Esophagus muscularis mucosa (tissue), 4 donors: ENCODE results near the gene USP30.

Source experiments
- CTCF ChIP-seq, 3 experiments: fragments of 200-600 bp in 2 of 3; fragments of 450-650 bp in 1 of 3; sonication (generic) in 2 of 3; IDR thresholded peaks; one replicate each; pipeline ENCODE4 v1.5.1; 2017 to 2019; ENCODE audit warnings: antibody characterized with exemption in 3 of 3, mild to moderate bottlenecking in 2 of 3, moderate library complexity in 1 of 3
- EP300 ChIP-seq: sonication (generic); formaldehyde crosslinking; IDR thresholded peaks from one replicate; pipeline ENCODE4 v1.6.1; 2017; ENCODE audit warnings: antibody characterized with exemption
- POLR2A ChIP-seq: fragments of 450-650 bp; IDR thresholded peaks from one replicate; pipeline ENCODE4 v1.6.1; 2017; ENCODE audit warnings: antibody characterized with exemption, moderate library complexity, mild to moderate bottlenecking, low read depth
- POLR2AphosphoS5 ChIP-seq, 2 donors: sonication (generic); formaldehyde crosslinking; IDR thresholded peaks; one replicate each; pipeline ENCODE4 v1.6.1; 2017; ENCODE audit warnings: antibody characterized with exemption in 2 of 2

- TF ChIP-seq EP300 (no peak), POLR2AphosphoS5 (IDR thresholded peaks at IDR 0.05) (no peak), CTCF (IDR thresholded peaks at IDR 0.05) (no peak), POLR2A (no peak)
Observed at GRCh38 chr12:109102491-109102890, 50.1 kb downstream of the USP30 start.
